ENCODE results near the gene FTL. TPM values are rescaled to one million over a fixed set of nuclear protein-coding genes. Genes with fewer than 3 reads are reported as not detected.
"Not testable (repeated sequence)": the region's sequence is repeated elsewhere in the genome, so short reads cannot be mapped to it uniquely, and the experiment has no call there.

The FTL gene
- total RNA-seq (2014; rRNA removed; shearing (Covaris generic)) = 3,106 and 3,231 TPM in 2 replicates

DNA sequence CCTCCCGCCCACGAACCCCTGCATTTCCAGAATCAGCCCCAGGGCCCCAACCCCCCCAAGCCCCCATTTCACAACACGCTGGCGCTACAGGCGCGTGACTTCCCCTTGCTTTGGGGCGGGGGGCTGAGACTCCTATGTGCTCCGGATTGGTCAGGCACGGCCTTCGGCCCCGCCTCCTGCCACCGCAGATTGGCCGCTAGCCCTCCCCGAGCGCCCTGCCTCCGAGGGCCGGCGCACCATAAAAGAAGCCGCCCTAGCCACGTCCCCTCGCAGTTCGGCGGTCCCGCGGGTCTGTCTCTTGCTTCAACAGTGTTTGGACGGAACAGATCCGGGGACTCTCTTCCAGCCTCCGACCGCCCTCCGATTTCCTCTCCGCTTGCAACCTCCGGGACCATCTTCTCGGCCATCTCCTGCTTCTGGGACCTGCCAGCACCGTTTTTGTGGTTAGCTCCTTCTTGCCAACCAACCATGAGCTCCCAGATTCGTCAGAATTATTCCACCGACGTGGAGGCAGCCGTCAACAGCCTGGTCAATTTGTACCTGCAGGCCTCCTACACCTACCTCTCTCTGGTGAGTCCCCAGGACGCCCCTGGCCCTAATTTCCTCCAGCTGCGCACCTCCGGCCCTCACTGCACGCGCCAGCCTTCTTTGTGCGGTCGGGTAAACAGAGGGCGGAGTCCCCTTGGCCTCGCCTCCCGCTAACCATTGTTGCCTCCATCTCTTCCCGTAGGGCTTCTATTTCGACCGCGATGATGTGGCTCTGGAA, at the start of gene FTL:
FTL (plus strand) TSS at position 270 of the 766 bp plus-strand sequence; CDS start at position 469, 199 bp downstream.
- DNase-seq (ENCODE audit: low read depth) = peak; percentile 92

DNA sequence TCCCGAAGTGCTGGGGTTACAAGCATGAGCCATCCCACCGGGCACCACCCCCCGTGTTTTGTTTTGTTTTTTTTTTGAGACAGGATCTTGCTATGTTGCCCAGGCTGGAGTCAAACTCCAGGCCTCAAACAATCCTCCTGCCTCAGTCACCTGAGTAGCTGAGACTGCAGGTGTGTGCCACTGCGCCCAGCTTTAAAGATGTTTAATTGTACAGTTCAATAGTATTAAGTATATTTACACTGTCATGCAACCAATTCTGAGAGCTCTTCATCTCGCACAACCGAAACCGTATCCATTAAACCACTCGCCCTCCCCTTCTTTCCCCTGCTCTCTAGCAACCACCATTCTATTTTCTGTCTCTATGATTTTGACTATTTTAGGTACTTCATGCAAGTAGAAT, 49.4 kb upstream of the FTL start:
- no peak for DNase-seq (ENCODE audit: low read depth)

DNA sequence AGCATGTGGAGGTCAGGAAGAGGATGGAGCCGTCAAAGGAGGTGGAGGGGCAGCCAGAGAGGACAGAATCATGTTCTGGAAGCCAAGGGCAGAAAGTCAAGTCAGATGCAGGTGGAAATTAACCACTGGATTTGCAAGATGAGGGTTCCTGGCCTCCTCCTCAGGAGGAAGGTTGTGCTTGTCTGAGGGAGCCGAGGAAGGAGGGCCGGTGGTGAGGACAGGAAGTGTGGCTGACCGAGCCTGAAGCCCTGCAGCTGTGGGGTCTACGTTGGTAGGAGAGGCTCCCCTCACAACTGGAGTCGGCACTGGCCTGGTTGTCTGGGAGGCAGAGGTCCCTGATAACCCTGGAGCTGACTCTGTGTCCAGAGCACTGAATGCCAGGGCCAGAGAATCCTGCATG, 47.0 kb upstream of the FTL start:
- DNase-seq (ENCODE audit: low read depth) = no peak

- DNase-seq (ENCODE audit: low read depth) = peak; percentile 40
These were observed 46.3 kb upstream of the FTL start for GRCh38 chr19:48918801-48919247.

DNA sequence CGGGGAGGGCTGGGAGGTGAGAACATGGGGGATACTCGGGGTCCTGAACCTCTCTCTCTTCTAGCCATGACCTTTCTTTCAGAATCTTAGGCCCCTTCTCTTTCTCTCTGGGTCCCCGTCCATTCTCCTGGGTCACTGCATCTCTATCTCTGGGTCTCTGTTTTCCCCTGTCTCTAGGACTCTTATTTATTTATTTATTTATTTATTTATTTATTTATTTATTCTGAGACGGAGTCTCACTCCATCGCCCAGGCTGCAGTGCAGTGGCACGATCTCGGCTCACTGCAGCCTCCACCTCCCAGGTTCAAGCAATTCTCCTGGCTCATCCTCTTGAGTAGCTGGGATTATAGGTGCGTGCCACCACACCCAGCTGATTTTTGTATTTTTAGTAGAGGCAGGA, 45.8 kb upstream of the FTL start:
- not testable (repeated sequence) for DNase-seq (ENCODE audit: low read depth)

DNA sequence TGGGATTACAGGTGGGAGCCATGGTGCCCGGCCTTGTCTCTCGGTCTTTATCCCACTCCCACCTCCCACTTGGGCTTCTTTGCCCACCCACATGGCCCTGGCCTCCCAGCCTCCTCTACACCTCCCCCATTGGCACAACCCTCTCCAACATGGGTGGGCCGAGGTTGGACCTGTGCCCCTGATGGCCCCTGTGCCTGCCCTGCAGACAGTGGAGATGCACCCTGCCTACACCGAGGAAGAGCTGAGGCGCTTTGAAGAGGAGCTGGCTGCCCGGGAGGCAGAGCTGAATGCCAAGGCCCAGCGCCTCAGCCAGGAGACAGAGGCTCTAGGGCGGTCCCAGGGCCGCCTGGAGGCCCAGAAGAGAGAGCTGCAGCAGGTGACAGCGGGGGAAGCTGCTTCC, 44.2 kb upstream of the FTL start:
- no peak for DNase-seq (ENCODE audit: low read depth)

DNA sequence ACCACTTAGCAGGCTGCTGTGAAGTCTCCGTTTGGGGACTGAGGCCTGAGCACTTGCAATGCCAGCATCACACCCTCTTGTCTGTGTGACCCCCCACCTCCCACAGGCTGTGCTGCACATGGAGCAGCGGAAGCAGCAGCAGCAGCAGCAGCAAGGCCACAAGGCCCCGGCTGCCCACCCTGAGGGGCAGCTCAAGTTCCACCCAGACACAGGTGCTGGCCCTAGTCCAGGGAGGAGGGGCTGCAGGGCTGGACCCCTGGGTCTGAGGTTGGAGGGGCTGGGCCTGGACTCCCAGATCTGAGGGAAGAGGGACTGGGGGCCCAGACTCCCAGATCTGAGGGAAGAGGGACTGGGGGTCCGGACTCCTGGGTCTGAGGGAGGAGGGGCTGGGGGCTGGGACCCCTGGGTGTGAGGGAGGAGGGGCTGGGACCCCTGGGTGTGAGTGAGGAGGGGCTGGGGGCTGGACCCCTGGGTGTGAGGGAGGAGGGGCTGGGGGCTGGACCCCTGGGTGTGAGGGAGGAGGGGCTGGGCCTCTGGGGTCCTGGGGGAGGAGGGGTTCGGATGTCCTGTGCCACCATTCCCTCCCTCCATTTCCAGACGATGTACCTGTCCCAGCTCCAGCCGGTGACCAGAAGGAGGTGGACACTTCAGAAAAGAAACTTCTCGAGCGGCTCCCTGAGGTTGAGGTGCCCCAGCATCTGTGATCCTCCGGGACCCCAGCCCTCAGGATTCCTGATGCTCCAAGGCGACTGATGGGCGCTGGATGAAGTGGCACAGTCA, 43.2 kb upstream of the FTL start:
- DNase-seq (ENCODE audit: low read depth) = no peak

GRCh38 chr19:48922548-48923490, 42.3 kb upstream of the FTL start:
- no peak for DNase-seq (ENCODE audit: low read depth)

DNA sequence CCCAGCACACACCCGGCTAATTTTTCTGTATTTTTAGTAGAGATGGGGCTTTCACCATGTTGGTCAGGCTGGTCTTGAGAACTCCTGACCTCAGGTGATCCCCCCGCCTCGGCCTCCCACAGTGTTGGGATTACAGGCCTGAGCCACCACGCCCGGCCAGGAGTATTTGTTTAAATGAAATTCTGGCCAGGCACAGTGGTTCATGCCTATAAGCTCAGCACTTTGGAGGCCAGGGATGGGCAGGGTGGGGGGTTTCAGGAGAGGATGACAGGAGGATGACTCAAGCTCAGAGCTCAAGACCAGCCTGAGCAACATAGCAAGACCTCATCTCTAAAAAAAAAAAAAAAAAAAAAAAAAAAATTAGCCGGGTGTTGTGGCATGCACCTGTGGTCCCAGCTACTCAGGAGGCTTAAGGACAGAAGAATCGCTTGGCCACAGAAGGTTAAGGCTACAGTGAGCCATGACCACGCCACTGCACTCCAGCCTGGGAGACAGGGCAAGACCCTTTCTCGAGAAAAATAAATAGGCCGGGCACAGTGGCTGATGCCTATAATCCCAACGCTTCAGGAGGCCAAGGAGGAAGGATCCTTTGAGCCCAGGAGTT, 39.8 kb upstream of the FTL start:
- peak; percentile 95 for DNase-seq (ENCODE audit: low read depth)

GRCh38 chr19:48925890-48926289, 39.2 kb upstream of the FTL start:
- not testable (repeated sequence) for DNase-seq (ENCODE audit: low read depth)

DNA sequence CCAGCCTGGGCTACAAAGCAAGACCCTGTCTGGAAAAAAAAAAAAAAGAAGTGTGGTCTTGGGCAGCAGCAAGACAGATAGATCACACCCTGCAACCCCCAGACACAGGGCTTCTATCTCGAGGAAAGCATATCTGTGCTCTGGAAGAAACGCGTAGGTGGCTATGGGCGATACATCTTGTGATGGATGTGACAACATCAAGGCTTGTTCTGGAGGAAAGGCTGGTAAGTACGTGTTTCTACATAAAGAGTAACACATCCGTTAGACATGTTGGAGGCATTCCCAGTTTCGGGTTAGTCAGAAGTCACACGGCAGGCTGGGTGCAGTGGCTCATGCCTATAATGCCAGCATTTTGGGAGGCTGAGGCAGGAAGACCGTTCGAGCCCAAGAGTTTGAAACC, 38.2 kb upstream of the FTL start:
- DNase-seq (ENCODE audit: low read depth) = peak; percentile 97

DNA sequence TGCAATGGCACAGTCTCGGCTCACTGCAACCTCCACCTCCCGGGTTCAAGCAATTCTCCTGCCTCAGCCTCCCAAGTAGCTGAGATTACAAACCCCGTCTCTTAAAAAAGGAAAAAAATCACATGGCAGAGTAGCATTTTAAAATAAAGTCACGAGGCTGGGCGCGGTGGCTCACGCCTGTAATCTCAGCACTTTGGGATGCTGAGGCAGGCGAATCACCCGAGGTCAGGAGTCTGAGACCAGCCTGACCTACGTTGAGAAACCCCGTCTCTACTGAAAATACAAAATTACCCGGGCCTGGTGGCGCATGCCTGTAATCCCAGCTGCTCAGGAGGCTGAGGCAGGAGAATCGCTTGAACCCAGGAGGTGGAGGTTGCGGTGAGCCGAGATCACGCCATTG, 37.4 kb upstream of the FTL start:
- DNase-seq (ENCODE audit: low read depth) = not testable (repeated sequence)

DNA sequence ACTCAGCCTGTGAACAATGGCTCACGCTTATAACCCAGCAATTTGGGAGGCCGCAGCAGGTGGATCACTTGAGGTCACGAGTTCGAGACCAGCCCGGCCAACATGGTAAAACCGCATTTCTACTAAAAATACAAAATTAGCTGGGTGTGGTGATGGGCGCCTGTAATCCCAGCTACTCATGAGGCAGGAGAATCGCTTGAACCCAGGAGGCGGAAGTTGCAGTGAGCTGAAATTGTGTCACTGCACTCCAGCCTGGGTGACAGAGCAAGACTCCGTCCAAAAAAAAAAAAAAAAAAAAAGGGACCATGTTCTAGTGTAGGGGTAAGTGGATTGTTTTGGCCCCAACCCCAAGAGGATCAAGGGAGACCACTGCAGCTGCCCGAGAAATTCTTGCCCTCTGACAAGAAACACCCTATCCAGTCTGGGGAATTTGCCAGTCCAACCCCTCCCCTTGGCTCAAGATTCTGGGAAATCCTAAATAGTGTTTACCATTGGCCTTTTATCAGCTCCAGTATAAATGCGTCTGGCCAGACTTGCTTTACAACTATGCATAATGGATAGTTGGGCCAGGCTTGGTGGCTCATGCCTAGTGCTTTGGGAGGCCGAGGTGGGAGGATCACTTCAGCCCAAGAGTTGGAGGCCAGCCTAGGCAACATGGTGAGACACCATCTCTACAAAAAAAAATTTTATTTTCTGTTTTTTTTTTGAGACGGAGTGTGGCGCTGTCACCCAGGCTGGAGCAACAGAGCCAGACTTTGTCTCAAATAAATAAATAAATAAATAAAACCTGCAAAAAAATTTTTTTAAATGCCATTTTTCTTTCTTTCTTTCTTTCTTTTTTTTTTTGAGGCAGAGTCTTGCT, 36.7 kb upstream of the FTL start:
- no peak for DNase-seq (ENCODE audit: low read depth)

DNA sequence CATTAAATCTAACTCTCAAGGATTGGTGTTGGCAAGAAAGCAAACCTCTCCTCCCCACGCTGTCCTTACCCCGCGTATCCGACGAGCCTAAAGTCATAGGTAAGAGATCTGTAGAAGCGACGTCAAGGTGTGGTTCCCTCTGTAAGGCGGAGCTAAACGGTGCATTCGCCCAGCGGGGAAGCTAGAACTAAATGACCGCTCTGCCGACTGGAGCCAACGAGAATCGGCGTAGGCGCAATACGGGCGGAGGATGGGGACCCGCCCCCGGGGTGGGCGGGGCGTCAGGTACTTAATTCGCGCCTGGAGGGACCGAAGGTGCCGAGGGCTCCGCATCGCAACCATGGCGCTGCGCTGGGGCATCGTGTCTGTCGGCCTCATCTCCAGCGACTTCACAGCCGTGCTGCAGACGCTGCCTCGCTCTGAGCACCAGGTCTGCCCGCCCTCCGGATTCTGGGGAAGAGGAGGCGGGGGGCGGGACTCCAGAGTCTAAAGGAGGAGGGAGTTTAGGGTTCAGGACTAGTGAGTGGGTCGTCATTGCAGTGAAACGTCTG, 31.7 kb upstream of the FTL start, which contains the start of gene DHDH:
DHDH (plus strand) TSS at position 318 of the 551 bp plus-strand sequence; CDS start at position 341, 23 bp downstream.
- peak; percentile 80 for DNase-seq (ENCODE audit: low read depth)

GRCh38 chr19:48934837-48935236, 30.3 kb upstream of the FTL start:
- DNase-seq (ENCODE audit: low read depth) = no peak

- no peak for DNase-seq (ENCODE audit: low read depth)
These were observed 29.2 kb upstream of the FTL start for GRCh38 chr19:48935864-48936263.

GRCh38 chr19:48938256-48938655, 26.9 kb upstream of the FTL start:
- no peak for DNase-seq (ENCODE audit: low read depth)

DNA sequence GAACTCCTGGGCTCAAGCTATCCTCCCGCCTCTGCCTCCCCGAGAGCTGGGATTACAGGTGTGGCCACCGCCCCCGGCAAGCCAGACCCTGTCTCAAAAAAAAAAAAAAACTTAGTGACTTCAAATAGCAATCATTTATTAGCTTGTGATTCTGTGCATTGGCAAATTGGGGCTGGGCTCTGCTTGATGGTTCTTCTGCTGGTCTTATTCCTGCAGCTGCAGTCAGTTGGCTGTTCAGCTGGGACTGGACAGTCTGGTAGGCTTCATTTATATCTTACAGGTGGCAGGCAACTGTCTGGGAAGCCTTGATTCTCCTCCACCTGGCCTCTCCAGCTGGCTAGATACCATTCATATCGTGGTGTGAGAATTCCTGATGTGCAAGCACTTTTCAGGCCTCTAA, 24.2 kb upstream of the FTL start:
- DNase-seq (ENCODE audit: low read depth) = no peak

- no peak for DNase-seq (ENCODE audit: low read depth)
These were observed 22.0 kb upstream of the FTL start for GRCh38 chr19:48943081-48943480.

- no peak for DNase-seq (ENCODE audit: low read depth)
These were observed 19.7 kb upstream of the FTL start for GRCh38 chr19:48945415-48945814.

Data from M059J (cell line).